ENCODE measurements around the gene ALKBH6. TPM values are rescaled to one million over a fixed set of nuclear protein-coding genes. Genes with fewer than 3 reads are reported as not detected.
"Not testable (repeated sequence)": the region's sequence is repeated elsewhere in the genome, so short reads cannot be mapped to it uniquely, and the experiment has no call there.

Gene ALKBH6
- total RNA-seq, 1 donor from 2014 or later: 4.7 TPM

DNA sequence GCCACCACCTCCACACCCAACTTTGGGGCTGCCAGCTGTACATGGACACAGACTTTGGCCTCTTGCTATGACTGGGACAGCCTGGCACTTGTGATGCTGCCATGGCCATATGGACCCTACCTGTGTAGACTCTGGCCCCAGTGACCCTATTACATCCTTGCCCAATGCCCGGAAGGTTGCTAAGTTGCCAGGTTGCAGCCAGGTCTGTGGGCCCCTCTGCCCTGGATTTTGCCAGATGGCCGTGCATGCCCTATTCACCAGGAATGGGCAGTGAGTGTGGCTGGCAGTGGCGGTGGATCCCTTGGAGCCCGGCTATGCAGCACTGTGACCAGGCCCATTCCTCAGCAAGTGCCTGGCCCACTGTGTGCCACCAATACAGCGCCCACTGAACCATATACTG lies 27.9 kb downstream of the ALKBH6 start:
- no peak overlapping the region for H3K4me3 ChIP-seq (ENCODE audit: low read length in 3 of 3)
- H3K9me3 ChIP-seq (ENCODE audit: control insufficient read depth in 3 of 3, low read length in 3 of 3): no peaks in the 10 kb centered on the region
- no peaks in the 10 kb centered on the region for H3K4me1 ChIP-seq (ENCODE audit: control insufficient read depth in 3 of 3, insufficient read depth in 3 of 3, low read length in 3 of 3)
- H3K9ac ChIP-seq (ENCODE audit: low read depth in 1 of 3, low read length in 3 of 3): no peak overlapping the region
- no peak overlapping the region for H3K27ac ChIP-seq (ENCODE audit: low read depth, low read length)
- no peaks in the 10 kb centered on the region for H3K36me3 ChIP-seq (ENCODE audit: control insufficient read depth in 3 of 3, insufficient read depth in 3 of 3, low read length in 3 of 3)
- H3K27me3 ChIP-seq (ENCODE audit: control insufficient read depth in 3 of 3, insufficient read depth in 3 of 3, low read length in 3 of 3): peaks cover 31 to 61% (median 38%) of the 10 kb centered on the region in 3 donors

DNA sequence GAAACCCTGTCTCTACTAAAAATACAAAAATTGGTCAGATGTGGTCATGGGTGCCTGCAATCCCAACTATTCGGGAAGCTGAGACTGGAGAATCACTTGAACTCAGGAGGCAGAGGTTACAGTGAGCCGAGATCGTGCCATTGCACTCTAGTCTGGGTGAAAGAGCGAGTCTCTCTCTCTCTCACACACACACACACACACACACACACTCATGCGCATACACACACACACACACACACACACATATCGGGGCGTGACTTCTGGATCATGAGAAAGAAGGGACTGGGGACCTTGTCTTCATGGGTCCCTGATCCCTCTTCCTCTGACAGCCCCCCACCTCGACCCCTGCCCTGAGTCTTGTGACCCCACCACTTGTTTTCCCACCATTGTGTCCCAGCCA lies 30.8 kb downstream of the ALKBH6 start:
- Histone ChIP-seq H3K4me3 (ENCODE audit: low read length in 3 of 3) (no peak overlapping the region), H3K27ac (ENCODE audit: low read depth, low read length) (no peak overlapping the region), H3K36me3 (ENCODE audit: control insufficient read depth in 3 of 3, insufficient read depth in 3 of 3, low read length in 3 of 3) (no peaks in the 10 kb centered on the region), H3K9ac (ENCODE audit: low read depth in 1 of 3, low read length in 3 of 3) (no peak overlapping the region), H3K4me1 (ENCODE audit: control insufficient read depth in 3 of 3, insufficient read depth in 3 of 3, low read length in 3 of 3) (no peaks in the 10 kb centered on the region), H3K27me3 (ENCODE audit: control insufficient read depth in 3 of 3, insufficient read depth in 3 of 3, low read length in 3 of 3) (peaks cover 42 to 62% (median 51%) of the 10 kb centered on the region in 3 donors), H3K9me3 (ENCODE audit: control insufficient read depth in 3 of 3, low read length in 3 of 3) (no peaks in the 10 kb centered on the region)

DNA sequence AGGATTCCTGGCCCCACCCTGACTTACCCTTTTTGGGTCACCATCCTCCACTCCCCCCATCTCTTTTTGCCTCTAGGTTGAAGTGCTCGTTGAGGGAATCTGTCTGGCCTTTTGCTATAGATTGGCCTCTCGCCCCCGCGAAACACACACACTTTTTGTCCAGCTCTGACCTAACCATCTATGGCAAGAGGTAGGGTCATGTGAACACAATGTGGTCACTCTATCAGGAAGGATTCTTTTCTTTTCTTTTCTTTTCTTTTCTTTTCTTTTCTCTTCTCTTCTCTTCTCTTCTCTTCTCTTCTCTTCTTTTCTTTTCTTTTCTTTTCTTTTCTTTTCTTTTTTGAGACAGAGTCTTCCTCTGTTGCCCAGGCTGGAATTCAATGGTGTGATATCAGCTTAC lies 33.0 kb downstream of the ALKBH6 start:
- not testable (repeated sequence) for H3K9ac ChIP-seq (ENCODE audit: low read depth in 1 of 3, low read length in 3 of 3)

DNA sequence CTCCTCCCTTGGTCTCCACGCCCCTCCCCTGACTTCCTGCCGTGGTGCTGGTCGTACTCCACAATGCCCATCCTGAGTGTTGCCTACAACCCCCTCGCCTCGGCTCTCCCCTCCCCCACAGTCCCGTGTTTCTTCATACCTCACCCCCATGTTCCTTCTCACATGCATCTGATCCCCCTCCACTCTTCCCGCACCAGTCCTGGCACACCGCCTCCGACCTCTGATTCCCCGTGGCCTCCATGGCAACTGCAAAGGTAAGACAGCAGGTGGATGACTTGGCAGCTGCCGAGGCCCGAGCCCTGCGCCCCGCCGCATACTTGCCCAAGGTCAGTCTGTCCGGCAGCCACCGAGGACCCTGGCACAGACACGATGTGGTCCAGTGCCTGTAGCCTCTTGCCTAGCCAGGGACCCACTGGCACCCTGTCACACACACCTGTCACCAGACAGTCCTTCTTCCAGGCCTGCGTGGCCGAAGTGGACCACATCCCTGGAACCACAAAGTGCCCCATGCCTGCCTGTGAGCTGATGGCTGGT lies 35.1 kb downstream of the ALKBH6 start:
- Histone ChIP-seq H3K36me3 (ENCODE audit: control insufficient read depth in 3 of 3, insufficient read depth in 3 of 3, low read length in 3 of 3) (no peaks in the 10 kb centered on the region), H3K4me3 (ENCODE audit: low read length in 3 of 3) (no peak overlapping the region), H3K27ac (ENCODE audit: low read depth, low read length) (no peak overlapping the region), H3K9ac (ENCODE audit: low read depth in 1 of 3, low read length in 3 of 3) (no peak overlapping the region), H3K9me3 (ENCODE audit: control insufficient read depth in 3 of 3, low read length in 3 of 3) (no peaks in the 10 kb centered on the region), H3K4me1 (ENCODE audit: control insufficient read depth in 3 of 3, insufficient read depth in 3 of 3, low read length in 3 of 3) (no peaks in the 10 kb centered on the region), H3K27me3 (ENCODE audit: control insufficient read depth in 3 of 3, insufficient read depth in 3 of 3, low read length in 3 of 3) (peaks cover 15 to 58% (median 33%) of the 10 kb centered on the region in 3 donors)

More for the DNA sequence above, 33.0 kb downstream of the ALKBH6 start:
- not testable (repeated sequence) for H3K27ac ChIP-seq (ENCODE audit: low read depth, low read length); H3K4me3 ChIP-seq (ENCODE audit: low read length in 3 of 3); H3K9me3 ChIP-seq (ENCODE audit: control insufficient read depth in 3 of 3, low read length in 3 of 3); H3K36me3 ChIP-seq (ENCODE audit: control insufficient read depth in 3 of 3, insufficient read depth in 3 of 3, low read length in 3 of 3); H3K4me1 ChIP-seq (ENCODE audit: control insufficient read depth in 3 of 3, insufficient read depth in 3 of 3, low read length in 3 of 3)
- H3K27me3 ChIP-seq (ENCODE audit: control insufficient read depth in 3 of 3, insufficient read depth in 3 of 3, low read length in 3 of 3): peaks cover 36 to 63% (median 44%) of the 10 kb centered on the region in 3 donors

DNA sequence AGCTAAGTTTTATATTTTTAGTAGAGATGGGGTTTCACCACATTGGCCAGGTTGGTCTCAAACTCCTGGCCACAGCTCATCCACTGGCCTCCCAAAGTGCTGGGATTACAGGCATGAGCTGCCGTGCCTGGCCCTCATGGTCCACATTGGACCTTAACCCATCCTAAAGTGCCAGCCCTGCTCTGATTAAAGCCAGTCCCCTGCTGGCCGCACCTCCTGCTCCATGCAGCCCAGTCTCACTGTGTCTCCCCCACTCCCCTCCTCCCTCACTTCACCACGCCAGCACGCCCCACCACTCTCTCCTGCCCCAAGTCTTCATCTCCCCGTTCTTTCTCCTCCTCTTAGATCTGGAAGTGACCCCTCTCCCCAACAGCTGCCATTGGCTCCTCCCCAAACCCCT lies 35.7 kb downstream of the ALKBH6 start:
- Histone ChIP-seq H3K27ac (ENCODE audit: low read depth, low read length) (no peak overlapping the region), H3K4me1 (ENCODE audit: control insufficient read depth in 3 of 3, insufficient read depth in 3 of 3, low read length in 3 of 3) (no peaks in the 10 kb centered on the region), H3K36me3 (ENCODE audit: control insufficient read depth in 3 of 3, insufficient read depth in 3 of 3, low read length in 3 of 3) (no peaks in the 10 kb centered on the region), H3K9me3 (ENCODE audit: control insufficient read depth in 3 of 3, low read length in 3 of 3) (no peaks in the 10 kb centered on the region), H3K27me3 (ENCODE audit: control insufficient read depth in 3 of 3, insufficient read depth in 3 of 3, low read length in 3 of 3) (peaks cover 14 to 54% (median 27%) of the 10 kb centered on the region in 3 donors), H3K9ac (ENCODE audit: low read depth in 1 of 3, low read length in 3 of 3) (no peak overlapping the region), H3K4me3 (ENCODE audit: low read length in 3 of 3) (no peak overlapping the region)

DNA sequence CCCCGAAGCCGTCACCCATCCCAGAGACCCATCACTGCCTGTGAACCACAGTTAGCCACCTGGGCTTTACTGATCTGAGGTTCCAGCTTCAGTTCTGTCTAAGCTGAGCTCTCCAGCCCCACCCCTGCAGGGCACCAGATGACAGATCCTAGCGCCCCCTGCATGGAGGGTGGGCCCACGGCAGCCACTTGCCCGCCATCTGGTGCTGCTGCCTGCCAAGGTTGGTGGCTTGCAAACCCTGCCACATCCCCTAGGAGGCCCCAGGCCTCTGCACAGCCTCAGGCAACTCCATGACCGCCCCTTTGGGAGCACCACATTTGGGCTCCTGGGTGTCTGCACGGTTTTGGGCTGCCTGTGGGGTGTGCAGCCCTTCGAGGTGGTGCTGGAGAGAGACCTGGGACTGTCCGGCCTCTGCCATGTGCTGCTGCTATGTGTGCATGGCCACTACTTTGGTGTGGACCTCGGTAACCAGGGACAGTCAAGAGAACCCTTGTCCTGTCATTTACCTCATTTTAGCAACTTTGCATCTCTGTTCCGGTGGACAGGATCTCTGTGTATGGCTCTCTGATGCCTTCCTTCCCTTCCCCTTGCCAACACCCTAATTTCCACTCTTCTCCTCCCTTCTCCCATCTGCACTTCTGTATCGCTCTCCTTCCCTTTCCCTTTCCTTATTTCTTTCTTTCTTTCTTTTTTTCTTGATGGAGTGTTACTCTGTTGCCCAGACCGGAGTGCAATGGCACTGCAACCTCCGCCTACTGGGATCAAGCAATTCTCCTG lies 36.4 kb downstream of the ALKBH6 start:
- no peaks in the 10 kb centered on the region for H3K9me3 ChIP-seq (ENCODE audit: control insufficient read depth in 3 of 3, low read length in 3 of 3)
- H3K27ac ChIP-seq (ENCODE audit: low read depth, low read length): no peak overlapping the region
- H3K36me3 ChIP-seq (ENCODE audit: control insufficient read depth in 3 of 3, insufficient read depth in 3 of 3, low read length in 3 of 3): no peaks in the 10 kb centered on the region
- no peaks in the 10 kb centered on the region for H3K4me1 ChIP-seq (ENCODE audit: control insufficient read depth in 3 of 3, insufficient read depth in 3 of 3, low read length in 3 of 3)
- no peak overlapping the region for H3K9ac ChIP-seq (ENCODE audit: low read depth in 1 of 3, low read length in 3 of 3)
- no peak overlapping the region for H3K4me3 ChIP-seq (ENCODE audit: low read length in 3 of 3)
- peaks cover 14 to 50% (median 23%) of the 10 kb centered on the region in 3 donors for H3K27me3 ChIP-seq (ENCODE audit: control insufficient read depth in 3 of 3, insufficient read depth in 3 of 3, low read length in 3 of 3)

DNA sequence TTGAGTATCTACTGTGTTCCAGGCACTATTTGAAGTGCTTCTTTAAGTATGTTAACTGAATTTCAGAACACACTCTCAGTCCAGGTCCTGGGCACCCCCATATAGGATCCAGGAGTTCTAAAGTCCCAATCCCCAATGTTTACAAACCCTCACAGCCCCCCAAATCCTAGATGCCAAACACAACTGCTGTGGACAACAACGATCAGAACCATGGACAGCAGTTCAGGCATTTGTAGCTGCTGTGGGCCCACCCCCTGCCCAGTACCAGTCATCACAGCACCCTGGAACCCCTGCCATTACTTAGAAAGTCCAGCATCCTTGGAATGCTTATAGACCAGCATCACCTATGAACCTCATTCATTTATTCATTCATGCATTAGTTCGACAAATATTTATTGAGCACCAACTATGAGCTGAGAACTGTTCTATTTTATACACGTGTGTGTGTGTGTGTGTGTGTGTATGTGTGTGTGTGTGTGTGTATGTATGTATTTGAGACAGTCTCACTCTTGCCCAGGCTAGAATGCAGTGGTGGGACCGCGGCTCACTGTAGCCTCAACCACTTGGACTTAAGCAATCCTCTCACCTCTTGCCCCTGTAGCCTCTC lies 38.3 kb downstream of the ALKBH6 start:
- no peaks in the 10 kb centered on the region for H3K36me3 ChIP-seq (ENCODE audit: control insufficient read depth in 3 of 3, insufficient read depth in 3 of 3, low read length in 3 of 3)
- H3K9ac ChIP-seq (ENCODE audit: low read depth in 1 of 3, low read length in 3 of 3): no peak overlapping the region
- H3K9me3 ChIP-seq (ENCODE audit: control insufficient read depth in 3 of 3, low read length in 3 of 3): no peaks in the 10 kb centered on the region
- H3K27me3 ChIP-seq (ENCODE audit: control insufficient read depth in 3 of 3, insufficient read depth in 3 of 3, low read length in 3 of 3): peaks cover 11 to 45% (median 19%) of the 10 kb centered on the region in 3 donors
- no peak overlapping the region for H3K27ac ChIP-seq (ENCODE audit: low read depth, low read length)
- H3K4me1 ChIP-seq (ENCODE audit: control insufficient read depth in 3 of 3, insufficient read depth in 3 of 3, low read length in 3 of 3): no peaks in the 10 kb centered on the region
- no peak overlapping the region for H3K4me3 ChIP-seq (ENCODE audit: low read length in 3 of 3)

DNA sequence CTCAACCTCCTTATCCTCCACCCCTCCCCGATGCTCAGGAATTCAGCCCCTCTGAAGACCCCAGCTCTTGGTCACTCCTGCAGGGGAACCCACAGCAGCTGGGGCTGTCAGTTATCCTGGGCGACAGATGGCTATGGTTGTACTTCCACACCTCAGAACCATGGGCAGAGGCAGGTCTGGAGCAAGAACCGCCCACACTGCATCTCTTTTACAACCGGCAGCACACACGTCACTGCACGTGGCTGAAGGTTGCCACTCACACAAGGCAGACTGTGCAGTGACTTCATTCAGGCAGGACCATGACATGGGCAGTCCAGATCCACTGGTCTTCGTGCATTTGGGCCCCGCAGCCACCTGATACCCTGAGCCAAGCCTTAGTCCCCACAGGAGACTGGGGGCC lies 40.5 kb downstream of the ALKBH6 start:
- no peaks in the 10 kb centered on the region for H3K4me1 ChIP-seq (ENCODE audit: control insufficient read depth in 3 of 3, insufficient read depth in 3 of 3, low read length in 3 of 3)
- H3K4me3 ChIP-seq (ENCODE audit: low read length in 3 of 3): no peak overlapping the region
- H3K27ac ChIP-seq (ENCODE audit: low read depth, low read length): no peak overlapping the region
- H3K36me3 ChIP-seq (ENCODE audit: control insufficient read depth in 3 of 3, insufficient read depth in 3 of 3, low read length in 3 of 3): no peaks in the 10 kb centered on the region
- H3K27me3 ChIP-seq (ENCODE audit: control insufficient read depth in 3 of 3, insufficient read depth in 3 of 3, low read length in 3 of 3): peaks cover 2 to 32% (median 4%) of the 10 kb centered on the region in 3 donors
- H3K9me3 ChIP-seq (ENCODE audit: control insufficient read depth in 3 of 3, low read length in 3 of 3): no peaks in the 10 kb centered on the region
- no peak overlapping the region for H3K9ac ChIP-seq (ENCODE audit: low read depth in 1 of 3, low read length in 3 of 3)

DNA sequence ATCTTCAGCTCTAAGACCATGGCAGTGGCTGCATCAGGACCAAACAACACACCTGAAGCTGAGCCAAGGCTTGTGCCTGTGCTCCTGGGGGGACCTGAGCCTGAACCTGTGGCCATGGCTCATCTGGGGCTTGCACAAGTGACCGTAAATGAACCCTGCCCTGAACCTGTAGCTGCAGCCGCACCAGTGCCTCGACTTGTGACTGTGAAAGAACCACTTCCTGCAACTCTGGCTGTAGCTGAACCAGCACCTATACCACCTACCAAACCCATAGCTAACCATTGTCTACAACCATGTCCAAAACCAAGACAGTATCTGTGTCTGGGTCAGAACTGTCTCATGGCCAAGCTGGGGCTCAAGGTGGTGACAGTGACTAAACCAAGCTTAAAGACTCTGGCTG lies 47.2 kb downstream of the ALKBH6 start:
- no peaks in the 10 kb centered on the region for H3K36me3 ChIP-seq (ENCODE audit: control insufficient read depth in 3 of 3, insufficient read depth in 3 of 3, low read length in 3 of 3)

DNA sequence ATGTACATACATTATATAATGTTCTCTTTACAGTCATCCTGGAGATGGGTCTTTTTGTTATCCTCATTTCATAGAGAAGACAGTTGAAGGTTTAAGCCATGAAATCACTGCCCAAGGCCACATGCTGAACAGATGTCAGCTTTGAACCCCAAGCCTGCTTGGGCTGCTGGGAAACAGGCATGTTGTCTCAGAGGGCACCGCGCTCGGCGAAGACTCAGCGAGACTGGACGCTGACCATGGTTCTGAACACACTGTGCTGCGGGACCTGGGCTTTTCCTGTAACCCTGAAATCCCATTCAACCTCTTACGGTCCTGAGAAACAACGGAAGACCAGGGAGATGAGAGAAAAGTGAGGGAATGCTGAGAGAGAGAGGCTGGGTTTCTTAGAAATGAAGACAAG lies 50.5 kb downstream of the ALKBH6 start:
- H3K9me3 ChIP-seq (ENCODE audit: control insufficient read depth in 3 of 3, low read length in 3 of 3): no peaks in the 10 kb centered on the region
- no peak overlapping the region for H3K9ac ChIP-seq (ENCODE audit: low read depth in 1 of 3, low read length in 3 of 3)
- H3K4me1 ChIP-seq (ENCODE audit: control insufficient read depth in 3 of 3, insufficient read depth in 3 of 3, low read length in 3 of 3): peaks cover 0 to 7% (median 0%) of the 10 kb centered on the region in 3 donors
- peaks cover 24 to 40% (median 33%) of the 10 kb centered on the region in 3 donors for H3K27me3 ChIP-seq (ENCODE audit: control insufficient read depth in 3 of 3, insufficient read depth in 3 of 3, low read length in 3 of 3)
- no peak overlapping the region for H3K4me3 ChIP-seq (ENCODE audit: low read length in 3 of 3)
- H3K36me3 ChIP-seq (ENCODE audit: control insufficient read depth in 3 of 3, insufficient read depth in 3 of 3, low read length in 3 of 3): no peaks in the 10 kb centered on the region
- no peak overlapping the region for H3K27ac ChIP-seq (ENCODE audit: low read depth, low read length)

More for the DNA sequence above, 47.2 kb downstream of the ALKBH6 start:
- H3K4me3 ChIP-seq (ENCODE audit: low read length in 3 of 3): no peak overlapping the region
- H3K27me3 ChIP-seq (ENCODE audit: control insufficient read depth in 3 of 3, insufficient read depth in 3 of 3, low read length in 3 of 3): peaks cover 0 to 12% (median 7%) of the 10 kb centered on the region in 3 donors
- no peaks in the 10 kb centered on the region for H3K9me3 ChIP-seq (ENCODE audit: control insufficient read depth in 3 of 3, low read length in 3 of 3)
- H3K9ac ChIP-seq (ENCODE audit: low read depth in 1 of 3, low read length in 3 of 3): no peak overlapping the region
- H3K27ac ChIP-seq (ENCODE audit: low read depth, low read length): no peak overlapping the region
- no peaks in the 10 kb centered on the region for H3K4me1 ChIP-seq (ENCODE audit: control insufficient read depth in 3 of 3, insufficient read depth in 3 of 3, low read length in 3 of 3)

Measured in skeletal muscle tissue (tissue), 4 donors.